Right lobe of liver (tissue), 6 donors: ENCODE measurements around the gene RCCD1. TPM values are rescaled to one million over a fixed set of nuclear protein-coding genes. Genes with fewer than 3 reads are reported as not detected.

ENCODE experiments used
- ATAC-seq, 4 donors: fragments of 200-7000 bp; cut with Tn5 transposase; one replicate each; pipeline ENCODE4 v1.9.1; 2020; ENCODE audit warnings: mild to moderate bottlenecking in 4 of 4, moderate library complexity in 4 of 4
- DNase-seq, 3 donors: peaks; one replicate each; pipeline ENCODE4 v3.0.0-alpha.2; 2020
- H3K27ac ChIP-seq, 3 donors: fragments of 200-600 bp; one replicate each; pipeline ENCODE4 v1.8.0; 2022
- H3K27me3 ChIP-seq, 2 donors: fragments of 200-600 bp; one replicate each; pipeline ENCODE4 v1.8.0; 2022
- H3K36me3 ChIP-seq, 4 donors: fragments of 200-600 bp; sonication (generic) in 1 of 4; one replicate each; pipeline versions ENCODE4 v1.5.1 to v1.8.0; 2017 to 2022; ENCODE audit warnings: control low read depth in 1 of 4
- H3K4me1 ChIP-seq, 4 donors: fragments of 200-600 bp; sonication (generic) in 1 of 4; one replicate each; pipeline versions ENCODE4 v1.5.1 to v1.8.0; 2017 to 2022; ENCODE audit warnings: control low read depth in 1 of 4
- H3K4me3 ChIP-seq, 3 donors: fragments of 200-600 bp; one replicate each; pipeline ENCODE4 v1.8.0; 2022
- H3K9me3 ChIP-seq, 4 donors: fragments of 200-600 bp; sonication (generic) in 1 of 4; one replicate each; pipeline versions ENCODE4 v1.5.1 to v1.8.0; 2017 to 2022; ENCODE audit warnings: control low read depth in 1 of 4
- CTCF ChIP-seq, 4 donors: fragments of 200-600 bp in 3 of 4; fragments of 450-650 bp in 1 of 4; IDR thresholded peaks; one replicate each; pipeline versions ENCODE4 v1.5.1 to v1.8.0; 2016 to 2022; ENCODE audit warnings: antibody characterized with exemption in 4 of 4, mild to moderate bottlenecking in 2 of 4
- POLR2A ChIP-seq: fragments of 450-650 bp; IDR thresholded peaks from one replicate; pipeline ENCODE4 v1.6.1; 2017; ENCODE audit warnings: antibody characterized with exemption, mild to moderate bottlenecking
- WGBS: methylation state at CpG from one replicate; pipeline ENCODE4 v1.1.6; 2018; ENCODE audit warnings: low coverage, low lambda C conversion rate; ENCODE audit not compliant: insufficient coverage; ENCODE audit errors: missing lambda C conversion rate; 5-methylcytosine and 5-hydroxymethylcytosine counted together
- intact Hi-C, 2 donors: fragments of 100-400 bp; cut with DNase I; formaldehyde crosslinking; loops; one replicate each; pipeline versions ENCODE4 v1.11.2 to v1.14.1; 2022
- total RNA-seq, 6 experiments: library from RNA; depleted of rRNA in 2 of 6; stranded (reverse); fragments of >200 nt in 2 of 6; fragmentation: NEBNext Ultra II Directional in 3 of 6; extraction: Animal tissue kit (Norgen Biotek cat#: 25700) in 3 of 6; gene quantifications; one replicate each; pipeline versions ENCODE4 v1.1.0 to v1.2.4, GENCODE V29; 2016 to 2023
- donor health status: DM: no; HTN: yes; CAD: no.
- donor health status: DM: no; HTN: no; CAD: no.
- donor health status: DM: no; HTN: no; CAD: no.
- donor health status: DM: no; HTN: yes; CAD: no.
- donor health status: DM: no; HTN: yes; CAD: no.

RCCD1 gene
- total RNA-seq, 6 experiments from 2014 or later: 4.8 to 7.9 (median 6.6) TPM

- Histone ChIP-seq H3K36me3 (peaks cover 0 to 83% (median 46%) of the 10 kb centered on the region in 4 donors), H3K4me3 (no peak overlapping the region), H3K27ac (no peak overlapping the region), H3K9me3 (no peaks in the 10 kb centered on the region), H3K4me1 (no peaks in the 10 kb centered on the region), H3K27me3 (no peaks in the 10 kb centered on the region)
- WGBS: 87% methylated on average over 5 of the region's 7 CpGs
- ATAC-seq (no peak), DNase-seq (peak in 1 of 3 donors; percentile 11)
- intact Hi-C loops: no loop called here
- TF ChIP-seq POLR2A: no peak
- no peak for TF ChIP-seq CTCF (IDR thresholded peaks at IDR 0.05)
Observed at GRCh38 chr15:90945091-90945490, 9.6 kb upstream of the RCCD1 start.

DNA sequence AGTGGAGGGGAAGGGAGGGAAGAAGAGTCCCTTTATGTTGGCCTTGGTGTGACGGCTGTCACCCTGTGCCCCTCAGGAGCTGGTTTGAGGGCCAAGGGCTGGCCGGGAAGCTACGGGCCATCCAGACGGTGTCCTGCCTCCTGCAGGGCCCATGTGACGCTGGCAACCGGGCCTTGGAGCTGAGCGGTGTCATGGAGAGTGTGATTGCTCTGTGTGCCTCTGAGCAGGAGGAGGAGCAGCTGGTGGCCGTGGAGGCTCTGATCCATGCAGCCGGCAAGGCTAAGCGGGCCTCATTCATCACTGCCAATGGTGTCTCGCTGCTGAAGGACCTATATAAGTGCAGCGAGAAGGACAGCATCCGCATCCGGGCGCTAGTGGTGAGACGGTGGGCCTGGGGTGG, 8.1 kb upstream of the RCCD1 start:
- peaks cover 0 to 83% (median 38%) of the 10 kb centered on the region in 4 donors for H3K36me3 ChIP-seq
- no peak overlapping the region for H3K4me3 ChIP-seq
- H3K27me3 ChIP-seq: no peaks in the 10 kb centered on the region
- no peak for TF ChIP-seq POLR2A
- no peak for TF ChIP-seq CTCF (IDR thresholded peaks at IDR 0.05)
- no peaks in the 10 kb centered on the region for H3K4me1 ChIP-seq
- 90% methylated on average over 8 of the region's 16 CpGs for WGBS
- intact Hi-C loops: no loop called here
- no peak overlapping the region for H3K27ac ChIP-seq
- H3K9me3 ChIP-seq: no peaks in the 10 kb centered on the region
- peak in 1 of 3 donors; percentile 44 for DNase-seq
- ATAC-seq: peak in 1 of 4 donors; percentile 14

- Histone ChIP-seq H3K36me3 (peaks cover 0 to 78% (median 36%) of the 10 kb centered on the region in 4 donors), H3K27me3 (no peaks in the 10 kb centered on the region), H3K4me3 (no peak overlapping the region), H3K27ac (no peak overlapping the region), H3K4me1 (no peaks in the 10 kb centered on the region), H3K9me3 (no peaks in the 10 kb centered on the region)
- intact Hi-C loops: no loop called here
- ATAC-seq (no peak), DNase-seq (no peak)
- WGBS: 88% methylated on average over 4 of the region's 8 CpGs
- TF ChIP-seq POLR2A (no peak), CTCF (IDR thresholded peaks at IDR 0.05) (no peak)
Observed at GRCh38 chr15:90946941-90947576, 7.6 kb upstream of the RCCD1 start.

DNA sequence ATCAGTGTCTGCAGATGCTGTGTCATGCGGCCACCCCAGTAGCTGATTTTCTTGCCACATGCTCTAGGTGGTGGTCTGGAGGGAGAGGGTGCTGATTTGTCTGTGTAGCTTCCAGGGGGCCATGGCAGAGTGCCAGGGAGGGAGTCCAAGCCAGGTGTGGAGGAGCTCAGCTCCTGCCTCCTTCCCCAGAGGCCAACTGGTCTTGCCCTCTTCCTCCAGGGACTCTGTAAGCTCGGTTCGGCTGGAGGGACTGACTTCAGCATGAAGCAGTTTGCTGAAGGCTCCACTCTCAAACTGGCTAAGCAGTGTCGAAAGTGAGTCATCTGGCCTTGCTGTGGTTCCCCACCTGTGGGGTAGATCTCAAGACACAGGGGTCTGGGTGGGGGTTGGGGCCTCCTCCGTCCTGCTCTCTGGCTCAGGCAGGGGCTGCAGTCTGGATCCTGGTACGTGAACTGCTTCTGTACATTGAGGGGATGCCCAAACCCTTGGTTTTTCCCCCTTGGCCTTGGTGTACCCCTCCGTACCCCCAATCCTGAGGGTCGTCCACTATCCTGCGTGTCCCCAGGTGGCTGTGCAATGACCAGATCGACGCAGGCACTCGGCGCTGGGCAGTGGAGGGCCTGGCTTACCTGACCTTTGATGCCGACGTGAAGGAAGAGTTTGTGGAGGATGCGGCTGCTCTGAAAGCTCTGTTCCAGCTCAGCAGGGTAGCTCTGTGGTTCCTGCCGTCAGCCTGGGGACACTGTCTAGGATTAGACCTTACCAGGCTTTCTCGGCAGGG, 6.9 kb upstream of the RCCD1 start:
- Histone ChIP-seq H3K36me3 (peaks cover 0 to 74% (median 30%) of the 10 kb centered on the region in 4 donors), H3K27me3 (no peaks in the 10 kb centered on the region), H3K9me3 (no peaks in the 10 kb centered on the region), H3K4me1 (no peaks in the 10 kb centered on the region), H3K27ac (no peak overlapping the region), H3K4me3 (no peak overlapping the region)
- intact Hi-C loops: no loop called here
- DNase-seq (no peak), ATAC-seq (no peak)
- TF ChIP-seq POLR2A (no peak), CTCF (IDR thresholded peaks at IDR 0.05) (no peak)
- WGBS: 100% methylated on average over 2 of the region's 18 CpGs
